ENCODE results near the gene CCDC124.

CCDC124 gene

DNA sequence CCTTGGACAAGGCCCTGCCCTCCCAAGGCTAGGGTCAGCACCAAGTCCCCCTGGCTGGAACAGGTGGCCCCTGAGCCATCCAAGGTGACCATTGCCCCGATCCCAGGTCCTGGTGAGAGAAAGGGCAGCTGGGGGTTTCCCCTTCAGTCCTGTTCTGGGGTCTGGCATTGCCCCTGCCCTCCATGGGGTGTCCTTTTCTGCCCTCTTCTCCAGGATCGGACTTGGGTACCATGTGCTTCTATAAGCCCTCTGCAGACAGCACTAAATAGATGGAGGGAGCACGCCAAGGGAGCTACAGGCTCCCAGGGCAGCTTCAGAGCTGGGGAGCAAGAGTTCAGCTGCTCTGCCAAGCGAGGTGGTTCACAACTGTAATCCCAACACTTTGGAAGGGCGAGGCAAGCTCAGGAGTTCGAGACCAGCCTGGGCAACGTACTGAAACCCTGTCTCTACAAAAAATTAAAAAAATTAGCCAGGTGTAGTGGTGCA, 20.5 kb downstream of the CCDC124 start:
- DNase-seq (ENCODE audit: low spot score) = no peak

DNA sequence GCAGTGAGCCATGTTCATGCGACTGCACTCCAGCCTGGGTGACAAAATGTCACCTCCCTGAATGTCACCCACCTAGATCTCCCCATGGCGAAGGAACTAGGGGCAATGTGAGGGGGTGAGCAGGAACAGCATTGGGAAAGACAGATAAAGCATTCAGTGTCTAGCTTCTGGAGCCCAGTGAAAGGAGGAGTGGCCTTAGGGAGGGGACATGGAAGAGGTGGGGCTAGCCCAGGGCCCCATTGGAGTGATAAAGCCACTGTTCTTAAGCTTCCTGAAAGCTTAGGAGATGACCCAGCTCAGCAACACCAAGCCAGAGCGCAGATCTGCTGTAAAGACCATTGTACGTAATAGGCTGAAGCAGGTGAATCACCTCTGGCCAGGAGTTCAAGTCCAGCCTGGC, 21.1 kb downstream of the CCDC124 start:
- no peak for DNase-seq (ENCODE audit: low spot score)

GRCh38 chr19:17954401-17954800, 21.6 kb downstream of the CCDC124 start:
- no peak for DNase-seq (ENCODE audit: low spot score)

GRCh38 chr19:17957149-17957849, 24.5 kb downstream of the CCDC124 start:
- no peak for DNase-seq (ENCODE audit: low spot score)

GRCh38 chr19:17957885-17958284, 25.1 kb downstream of the CCDC124 start:
- no peak for DNase-seq (ENCODE audit: low spot score)

DNA sequence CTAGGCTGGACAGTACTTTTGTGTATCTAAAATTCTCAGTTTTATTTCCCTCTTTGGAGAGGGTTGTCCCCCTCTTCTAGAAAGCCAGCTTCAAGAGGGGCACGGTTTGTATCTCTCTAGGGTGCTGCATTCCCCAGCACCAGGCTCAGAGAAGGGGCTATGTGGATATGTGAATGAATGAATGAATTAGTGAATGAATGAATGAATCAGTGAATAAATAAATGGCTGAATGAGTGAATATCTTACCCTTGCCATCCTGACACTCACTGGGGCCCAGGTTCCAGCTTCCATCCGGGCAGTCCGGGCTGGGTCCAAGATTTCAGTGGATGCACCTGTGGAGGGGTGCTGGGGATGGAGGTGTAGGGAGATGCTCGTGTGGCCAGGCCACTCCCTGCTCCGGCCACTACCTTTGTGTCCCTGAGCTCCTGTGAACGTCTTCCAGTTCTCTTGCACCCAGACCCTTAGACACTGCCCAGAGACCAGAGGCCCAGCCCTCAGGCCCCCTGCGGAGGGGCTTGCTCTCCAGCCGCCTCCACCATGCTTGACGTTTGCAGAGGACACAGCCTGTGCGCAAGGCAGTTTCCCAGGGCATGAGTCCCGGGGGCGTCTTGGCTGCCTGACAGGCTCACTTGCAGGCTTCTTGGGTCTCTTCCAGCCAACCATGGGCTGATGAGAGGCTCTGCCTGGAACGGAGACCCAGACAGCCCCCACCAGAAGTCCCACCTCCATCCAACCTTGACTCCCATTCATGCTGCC, 31.3 kb downstream of the CCDC124 start:
- no peak for DNase-seq (ENCODE audit: low spot score)

GRCh38 chr19:17965370-17966128, 32.7 kb downstream of the CCDC124 start:
- DNase-seq (ENCODE audit: low spot score) = no peak

GRCh38 chr19:17966129-17966483, 33.3 kb downstream of the CCDC124 start:
- DNase-seq (ENCODE audit: low spot score) = no peak

DNA sequence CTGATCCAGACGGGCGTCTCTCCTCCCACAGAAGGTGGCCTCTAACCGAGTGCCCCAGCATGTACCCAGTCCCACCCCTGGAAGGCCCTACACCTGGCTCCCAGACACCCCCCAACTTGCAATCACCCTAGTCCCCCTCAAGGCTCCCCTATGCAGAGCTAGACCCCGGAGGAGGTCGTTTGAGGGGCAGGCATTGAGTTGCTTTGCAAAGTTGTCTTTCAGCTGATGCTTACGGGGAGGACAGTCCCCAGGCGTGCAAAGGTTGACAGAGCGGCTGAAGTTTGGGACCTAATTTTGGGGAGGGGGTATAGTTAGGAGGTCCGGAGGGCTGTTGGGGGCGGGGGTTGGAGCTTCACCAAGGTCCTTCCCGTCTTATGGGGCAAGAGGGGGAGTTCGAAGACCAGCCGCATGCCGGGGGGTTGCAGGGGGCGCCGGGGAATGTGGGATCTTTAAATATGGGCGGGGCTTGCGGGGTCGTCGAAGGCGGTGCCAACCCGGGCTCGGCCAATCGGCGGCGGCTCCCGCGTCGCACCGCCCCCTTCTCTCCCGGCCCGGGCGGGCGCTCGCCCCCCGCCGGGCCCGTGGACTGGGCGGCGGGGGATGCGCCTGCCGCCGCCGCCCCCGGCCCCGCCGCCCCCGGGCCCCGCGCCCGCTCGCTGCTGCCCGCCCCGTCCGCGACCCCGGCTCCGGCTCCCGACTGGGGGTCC, 33.9 kb downstream of the CCDC124 start, which contains the start of gene KCNN1:
Gene KCNN1, plus strand, starts transcription at position 558 of the 707 bp plus-strand sequence. CDS start 6,782 bp downstream, outside the sequence.
- DNase-seq (ENCODE audit: low spot score) = no peak

GRCh38 chr19:17967257-17968051, 34.6 kb downstream of the CCDC124 start:
- DNase-seq (ENCODE audit: low spot score) = no peak

- DNase-seq (ENCODE audit: low spot score) = no peak
Measured at GRCh38 chr19:17968362-17968761, 35.5 kb downstream of the CCDC124 start.

DNA sequence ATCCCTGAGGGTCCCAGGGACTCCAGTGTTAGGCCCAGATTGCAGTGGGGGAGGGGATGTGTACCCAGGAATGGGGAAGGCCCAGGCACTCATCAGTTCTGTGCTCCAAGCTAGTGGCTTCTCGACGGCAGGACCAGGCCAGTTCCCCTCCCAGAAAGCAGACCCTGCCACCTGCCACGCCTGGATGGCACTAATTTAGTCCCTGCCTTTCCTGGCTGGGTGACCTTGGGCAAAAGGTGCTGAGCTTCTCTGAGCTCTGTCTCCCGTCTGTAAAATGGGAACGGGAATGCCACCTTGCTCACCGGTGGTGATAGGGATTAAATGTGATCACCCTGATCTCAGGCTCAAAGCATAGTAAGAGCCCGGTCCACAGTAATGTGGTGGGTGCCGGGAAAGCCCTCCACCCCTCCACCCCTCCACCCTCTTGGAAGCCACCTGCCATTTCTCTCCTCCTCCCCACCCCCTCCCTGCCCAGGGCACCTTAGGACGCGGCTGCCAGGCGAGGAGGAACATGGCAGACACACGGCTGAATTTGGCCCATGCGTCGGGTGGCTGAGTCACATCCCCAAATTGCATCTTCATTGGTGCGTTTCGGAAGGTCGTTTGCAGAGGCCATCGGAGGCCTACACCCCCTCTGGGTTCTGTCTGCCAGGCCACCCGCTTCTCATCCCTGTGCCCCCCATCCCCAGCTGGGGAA, 36.4 kb downstream of the CCDC124 start:
- no peak for DNase-seq (ENCODE audit: low spot score)

DNA sequence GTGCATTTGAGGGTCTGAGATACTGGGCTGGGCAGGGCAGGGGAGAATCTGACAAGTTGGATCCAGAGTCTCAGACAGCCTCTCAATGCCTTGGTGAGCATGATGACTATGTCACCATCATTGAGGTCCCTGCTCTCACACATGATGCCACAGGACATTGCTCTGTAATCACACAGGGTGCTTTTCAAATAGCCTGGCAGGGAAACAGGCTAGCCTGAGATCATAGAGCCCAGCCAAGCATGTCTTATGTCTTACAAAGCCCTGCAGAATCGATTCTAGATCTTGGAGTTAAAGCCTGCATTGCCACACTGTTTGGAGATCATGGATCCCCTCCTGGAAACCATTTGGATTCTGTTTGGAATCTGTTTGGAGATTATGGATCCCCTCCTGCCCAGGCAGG, 39.4 kb downstream of the CCDC124 start:
- DNase-seq (ENCODE audit: low spot score) = no peak

GRCh38 chr19:17973759-17974158, 40.9 kb downstream of the CCDC124 start:
- no peak for DNase-seq (ENCODE audit: low spot score)

DNA sequence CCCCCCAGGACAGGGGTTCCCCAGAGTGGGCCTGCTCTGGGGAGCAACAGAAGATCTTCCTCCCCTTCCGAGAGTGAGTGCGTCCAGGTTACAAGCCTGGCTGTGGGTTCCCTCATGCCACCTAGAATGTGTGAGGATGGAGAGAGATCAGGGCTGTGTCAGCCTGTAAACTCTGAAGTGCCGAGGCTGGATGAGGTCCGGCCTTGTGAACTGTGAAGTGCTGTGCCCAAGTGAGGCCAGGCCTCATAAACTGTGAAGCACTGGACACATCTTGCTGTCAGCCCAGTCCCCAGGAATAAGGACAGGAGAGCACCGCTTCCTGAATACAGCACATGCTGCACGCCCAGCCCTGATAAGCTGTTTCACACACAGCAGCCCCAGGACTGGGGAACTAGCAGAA, 41.7 kb downstream of the CCDC124 start:
- no peak for DNase-seq (ENCODE audit: low spot score)

DNA sequence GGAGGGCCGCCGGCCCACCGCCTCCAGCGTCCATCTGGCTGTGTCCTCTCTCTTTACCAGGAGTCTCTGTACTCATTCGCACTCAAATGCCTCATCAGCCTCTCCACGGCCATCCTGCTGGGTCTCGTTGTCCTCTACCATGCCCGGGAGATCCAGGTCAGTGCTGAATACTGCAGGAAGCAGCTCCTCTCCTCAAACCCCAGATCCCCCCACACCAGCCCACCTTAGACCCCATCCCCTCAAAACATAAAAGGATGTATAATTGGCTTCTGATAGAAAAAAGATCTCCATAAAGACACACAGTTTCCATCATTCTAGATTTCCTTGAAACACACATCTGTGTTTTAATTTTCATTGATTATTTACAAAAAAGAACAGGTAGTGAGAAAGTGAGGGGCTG, 42.2 kb downstream of the CCDC124 start:
- no peak for DNase-seq (ENCODE audit: low spot score)

- no peak for DNase-seq (ENCODE audit: low spot score)
Measured at GRCh38 chr19:17977021-17977420, 44.2 kb downstream of the CCDC124 start.

DNA sequence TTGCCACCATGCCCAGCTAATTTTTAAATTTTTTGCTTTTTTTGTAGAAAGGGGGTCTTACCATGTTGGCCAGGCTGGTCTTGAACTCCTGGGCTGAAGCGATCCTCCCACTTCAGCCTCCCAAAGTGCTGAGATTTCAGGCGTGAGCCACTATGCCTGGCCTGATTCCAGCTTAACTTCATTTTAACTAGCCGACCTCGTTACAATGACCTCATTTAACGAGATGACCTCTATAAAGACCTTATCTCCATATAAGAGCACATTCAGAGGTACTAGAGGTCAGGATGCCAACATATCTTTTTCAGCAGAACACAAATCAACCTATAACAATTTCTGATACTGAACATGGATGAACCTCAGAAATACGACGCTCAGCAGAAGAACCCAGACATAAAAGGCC, 44.7 kb downstream of the CCDC124 start:
- DNase-seq (ENCODE audit: low spot score) = no peak

GRCh38 chr19:17981611-17982010, 48.8 kb downstream of the CCDC124 start:
- DNase-seq (ENCODE audit: low spot score) = no peak

- DNase-seq (ENCODE audit: low spot score) = no peak
Measured at GRCh38 chr19:17982430-17982829, 49.6 kb downstream of the CCDC124 start.

All from hematopoietic multipotent progenitor cell treated with erythropoietin and hydrocortisone succinate and interleukin-3 and kit ligand, for 17 days (in vitro differentiated cells).